Measurements from ENCODE around the gene CHAT.

Gene CHAT

DNA sequence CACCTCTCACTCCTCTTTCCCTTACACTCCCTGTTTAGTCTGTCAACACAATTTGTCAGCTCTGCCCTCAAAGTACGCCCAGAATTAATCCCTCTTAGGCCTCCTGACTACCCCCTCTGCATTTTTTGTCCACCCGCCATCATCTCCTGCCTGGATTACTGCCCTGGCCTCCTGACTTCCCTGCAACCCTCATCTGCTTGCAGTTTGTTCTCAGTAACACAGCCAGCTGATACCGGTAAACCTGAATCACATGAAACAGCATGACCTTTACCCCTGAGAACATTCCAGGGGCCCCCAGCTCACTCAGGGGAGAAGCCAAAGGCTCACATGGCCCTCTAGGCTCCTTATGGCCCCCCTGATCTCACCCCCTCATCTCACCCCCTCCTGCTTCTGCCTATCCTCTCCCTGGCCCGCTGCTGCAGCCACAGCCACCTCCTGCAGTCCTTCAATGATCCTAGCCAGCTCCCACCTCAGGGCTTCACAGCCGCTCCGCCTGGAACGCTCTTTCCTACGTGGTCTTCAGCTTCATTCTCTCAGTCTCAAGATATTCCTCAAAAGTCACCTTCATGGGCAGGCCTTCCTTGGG, 74.5 kb downstream of the CHAT start:
- DNase-seq (ENCODE audit: low read depth in 2 of 2), result no peak

DNA sequence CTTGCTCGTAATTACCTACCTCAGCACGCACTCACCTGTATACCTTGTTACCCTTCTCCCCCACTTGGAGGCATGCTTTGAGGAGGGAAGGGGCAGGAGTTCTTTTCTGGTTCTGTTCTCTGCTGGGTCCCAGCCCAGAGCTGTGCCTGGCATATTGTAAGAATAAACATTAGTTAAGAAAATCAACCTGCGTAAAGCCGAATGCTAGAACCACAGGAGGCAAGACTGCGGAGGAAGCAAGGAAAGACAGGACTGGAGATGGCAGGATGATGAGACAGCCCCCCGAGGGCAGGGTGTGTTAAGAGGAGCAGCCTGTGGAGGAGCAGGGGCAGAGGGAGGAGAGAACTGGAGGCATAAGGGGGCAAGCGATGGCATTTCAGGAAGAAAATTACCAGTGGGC, 75.1 kb downstream of the CHAT start:
- DNase-seq (ENCODE audit: low read depth in 2 of 2), result no peak

DNA sequence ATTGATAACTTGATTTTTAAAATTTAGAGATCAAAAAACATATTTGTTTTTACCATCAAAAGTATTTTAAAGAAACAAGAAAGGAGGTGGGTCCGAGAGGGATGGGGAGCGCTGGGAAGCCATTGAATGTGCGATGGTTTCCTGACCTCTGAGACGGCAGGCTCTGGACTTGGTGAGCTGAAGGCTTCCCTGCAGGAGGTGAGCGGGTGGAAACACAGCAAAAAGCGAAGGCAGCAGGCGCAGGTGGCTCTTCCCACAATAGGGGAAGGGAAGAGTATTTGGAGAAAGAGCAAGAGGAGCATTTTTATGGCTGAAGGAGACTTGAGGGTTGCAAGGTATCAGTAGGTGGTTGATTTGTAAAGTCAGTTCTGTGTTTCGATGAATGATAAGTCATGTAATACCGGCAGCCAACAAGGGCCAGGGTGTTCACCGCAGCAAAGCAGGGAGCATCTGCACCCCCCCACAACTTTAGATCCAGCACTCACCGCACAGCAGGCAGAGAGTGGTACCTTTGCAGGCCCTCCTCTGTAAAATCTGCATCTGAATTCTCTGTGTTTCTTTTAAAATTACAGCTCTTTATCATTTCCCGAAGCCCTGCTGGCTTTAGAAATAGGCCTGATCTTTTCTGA, 76.2 kb downstream of the CHAT start:
- no peak for DNase-seq (ENCODE audit: low read depth in 2 of 2)

DNA sequence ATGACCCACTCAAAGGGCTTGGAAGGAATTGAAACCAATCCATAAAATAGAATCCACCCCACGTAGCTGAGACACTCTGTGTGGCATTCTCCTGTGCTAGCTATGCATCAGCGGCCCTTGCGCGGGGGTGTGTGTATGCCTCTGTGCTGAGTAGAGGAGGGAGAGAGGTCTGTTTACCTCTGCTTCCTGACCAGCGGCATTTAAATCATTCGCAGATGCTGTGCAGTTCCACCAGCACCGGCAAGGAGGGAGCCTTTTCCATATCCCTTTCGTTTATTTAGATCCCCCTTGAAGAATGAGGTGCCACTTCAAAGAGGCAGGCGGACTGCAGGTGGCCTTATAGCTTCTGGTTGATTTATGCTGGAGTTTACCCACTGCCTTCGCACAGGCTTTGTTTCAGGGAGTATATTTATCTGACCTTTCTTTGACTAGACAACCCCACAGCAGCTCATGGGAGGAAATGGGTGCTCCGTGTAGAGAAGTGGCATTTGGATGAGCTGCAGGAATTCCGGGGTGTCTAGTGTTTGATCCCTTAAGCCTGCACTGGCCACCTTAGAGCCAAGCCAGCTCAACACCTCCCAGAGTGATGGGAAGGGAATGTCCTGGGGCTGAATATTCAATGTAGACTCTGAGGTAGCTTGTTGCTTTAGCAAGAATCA, 77.0 kb downstream of the CHAT start:
- DNase-seq (ENCODE audit: low read depth in 2 of 2), result no peak

DNA sequence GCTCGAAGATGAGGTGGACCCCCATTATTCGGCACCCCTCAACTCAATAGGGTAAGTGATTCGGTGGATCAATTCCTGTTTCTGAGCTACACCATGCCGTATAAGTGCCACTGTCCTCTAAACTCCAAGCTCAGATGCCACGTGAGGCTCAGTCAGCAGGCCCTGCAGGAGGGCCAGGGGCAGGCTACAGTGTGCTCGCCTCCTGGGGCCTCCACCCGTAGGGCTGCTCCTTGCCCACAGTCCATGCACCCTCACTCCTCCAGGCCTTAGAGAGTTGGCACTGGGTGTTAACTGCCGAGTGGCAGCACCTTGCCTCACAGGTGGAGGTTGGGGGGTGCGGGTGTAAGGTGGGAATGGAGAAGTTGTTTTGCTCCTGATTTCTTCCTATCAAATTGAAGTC, 77.8 kb downstream of the CHAT start:
- DNase-seq (ENCODE audit: low read depth in 2 of 2), result no peak

DNA sequence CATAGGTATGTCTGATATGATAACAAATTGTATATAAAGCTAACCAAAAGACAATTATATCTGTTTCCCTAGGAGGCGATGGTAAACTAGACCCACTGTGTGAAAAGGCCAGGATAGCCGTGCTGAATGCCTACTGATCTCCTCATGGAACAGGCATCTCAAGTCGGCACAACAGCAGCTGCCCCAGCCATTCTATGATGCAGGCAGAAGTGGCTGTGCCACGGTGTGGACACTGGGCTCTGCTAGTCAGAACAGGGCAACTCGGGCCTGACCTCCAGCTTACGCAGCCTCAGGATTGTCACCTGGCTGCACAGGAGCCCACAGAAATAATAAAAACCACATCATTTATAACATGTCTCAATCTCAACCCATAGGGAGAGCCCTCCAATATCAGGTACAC, 80.6 kb downstream of the CHAT start:
- DNase-seq (ENCODE audit: low read depth in 2 of 2), result no peak

DNA sequence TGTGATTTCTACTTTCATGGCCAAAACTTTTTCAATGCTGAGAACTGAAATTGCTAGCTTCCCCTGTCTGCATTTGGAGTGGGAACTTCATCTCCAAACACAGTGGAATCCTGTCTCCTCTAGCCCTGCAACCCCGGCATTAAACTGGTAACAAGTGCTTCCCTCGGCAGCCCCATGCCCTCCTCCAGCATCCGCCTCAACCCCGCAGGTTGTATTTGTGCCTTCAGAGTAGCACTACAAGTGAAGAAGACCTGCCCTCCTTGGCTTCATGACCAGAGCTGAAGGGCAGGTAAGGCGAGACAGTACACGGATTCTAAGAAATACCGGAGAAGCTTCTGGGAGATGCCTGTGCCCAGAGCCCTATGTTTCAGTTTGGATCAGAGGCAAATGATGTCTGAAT, 82.5 kb downstream of the CHAT start:
- DNase-seq (ENCODE audit: low read depth in 2 of 2), result no peak

DNA sequence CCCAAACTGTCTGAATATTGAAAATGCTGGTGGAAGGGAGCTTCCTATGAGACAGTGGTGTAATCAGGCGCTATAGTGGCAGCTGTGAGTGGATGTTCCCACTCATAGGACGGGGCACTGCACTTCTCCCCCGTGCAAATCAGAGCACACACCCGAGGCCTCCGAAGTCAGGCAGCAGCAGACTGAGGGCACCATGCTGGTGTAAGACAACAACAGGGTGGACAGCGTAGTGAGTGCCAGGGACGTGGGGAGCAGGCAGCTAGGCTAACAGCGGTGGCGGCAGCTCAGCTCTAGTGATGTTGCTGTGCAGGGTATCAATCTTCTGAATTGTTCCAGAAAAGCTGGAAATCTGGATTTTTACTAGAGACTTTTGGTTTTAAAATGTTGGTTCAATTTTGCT, 84.8 kb downstream of the CHAT start:
- no peak for DNase-seq (ENCODE audit: low read depth in 2 of 2)

DNA sequence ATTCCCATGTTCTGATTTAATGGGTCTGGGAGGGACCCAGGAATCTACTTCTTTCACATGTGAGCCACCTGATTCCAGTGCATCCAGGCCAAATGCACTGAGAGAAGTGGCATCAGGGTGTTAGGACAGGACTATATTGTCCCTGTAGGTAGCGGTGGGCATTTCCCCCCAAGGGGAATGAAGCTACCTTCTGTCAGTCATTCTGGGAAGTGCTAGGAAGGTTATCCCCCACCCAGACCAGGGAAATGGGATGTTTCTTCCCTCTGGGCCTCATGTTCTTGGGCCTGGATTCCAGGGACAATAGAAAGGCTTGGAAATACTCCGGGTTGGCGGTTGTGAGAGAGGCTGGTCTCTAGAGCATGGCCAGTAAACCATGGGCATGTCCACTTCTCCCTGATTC, 86.4 kb downstream of the CHAT start:
- DNase-seq (ENCODE audit: low read depth in 2 of 2), result no peak

DNA sequence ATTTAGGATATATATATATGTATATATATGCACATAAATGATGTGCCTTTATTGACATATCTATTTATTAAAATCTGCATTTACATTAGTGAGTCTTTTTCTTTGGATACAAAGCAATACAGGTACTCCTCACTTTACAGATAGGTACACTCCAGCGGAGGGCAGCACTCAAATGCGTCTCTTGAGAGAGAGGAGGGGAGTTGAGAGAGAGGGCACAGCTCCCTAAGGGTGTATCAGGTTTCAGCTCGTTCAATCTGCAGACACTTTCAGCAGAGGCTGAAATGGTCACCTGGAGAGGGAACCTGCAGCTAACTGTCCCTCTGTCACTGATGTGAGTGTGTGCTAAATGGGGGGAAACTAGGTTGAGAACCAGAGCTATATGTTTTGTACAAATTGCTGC, 87.2 kb downstream of the CHAT start:
- no peak for DNase-seq (ENCODE audit: low read depth in 2 of 2)

DNA sequence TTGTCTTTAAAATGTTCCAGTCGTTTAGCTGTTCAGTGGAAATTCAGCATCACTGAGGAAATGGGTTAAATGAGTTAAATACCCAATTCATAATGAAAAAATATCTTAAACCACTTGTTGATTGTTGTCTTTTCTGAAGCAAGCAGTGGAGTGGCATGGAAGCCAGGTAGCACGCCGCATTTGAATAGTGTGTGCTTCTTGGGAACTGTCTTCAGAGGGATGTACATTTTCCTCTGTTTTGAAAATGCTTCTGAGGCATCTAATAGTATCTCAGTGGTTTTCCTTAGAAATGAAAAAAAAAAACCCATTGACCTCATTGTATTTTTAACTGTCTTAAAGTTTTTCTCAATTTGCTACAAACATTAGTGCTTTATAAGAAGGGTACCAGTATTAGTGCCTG, 93.7 kb downstream of the CHAT start:
- no peak for DNase-seq (ENCODE audit: low read depth in 2 of 2)

DNA sequence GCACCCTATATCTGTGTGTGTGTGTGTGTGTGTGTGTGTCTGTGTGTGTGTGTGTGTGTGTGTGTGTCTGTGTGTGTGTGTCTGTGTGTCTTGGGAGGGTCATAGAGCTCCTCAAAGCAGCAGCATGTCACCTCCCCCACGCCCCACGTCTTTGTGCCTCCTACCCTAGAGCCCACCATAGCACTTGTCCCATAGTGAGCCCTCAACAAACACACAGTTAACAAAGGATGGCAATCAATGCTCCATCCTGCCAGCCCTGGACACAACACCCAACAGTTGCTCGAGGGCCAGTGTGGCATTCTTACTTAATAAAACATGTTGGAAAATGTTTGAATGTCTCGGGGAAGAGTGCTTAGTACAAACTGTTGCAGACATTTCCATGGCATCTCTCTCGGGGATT, 96.1 kb downstream of the CHAT start:
- DNase-seq (ENCODE audit: low read depth in 2 of 2), result no peak

DNA sequence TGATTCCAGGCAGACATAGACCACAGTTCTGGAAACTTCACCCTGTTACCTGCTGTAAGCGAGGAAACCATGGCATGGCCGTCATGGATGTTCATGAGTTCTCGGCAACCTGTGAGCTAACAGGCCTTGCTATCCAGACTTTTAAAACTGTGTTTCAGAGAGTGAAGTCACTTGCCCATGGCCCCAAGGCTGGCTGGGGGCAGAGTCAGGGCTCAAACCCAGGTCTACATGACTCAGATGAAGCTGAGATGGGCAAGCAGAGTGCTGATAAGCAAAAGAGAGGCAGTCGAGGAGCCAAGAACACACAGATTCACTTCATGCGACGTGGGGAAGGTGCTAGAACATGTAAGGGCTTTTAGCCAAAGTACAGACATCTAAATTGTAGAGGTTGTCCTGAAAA, 97.1 kb downstream of the CHAT start:
- no peak for DNase-seq (ENCODE audit: low read depth in 2 of 2)

DNA sequence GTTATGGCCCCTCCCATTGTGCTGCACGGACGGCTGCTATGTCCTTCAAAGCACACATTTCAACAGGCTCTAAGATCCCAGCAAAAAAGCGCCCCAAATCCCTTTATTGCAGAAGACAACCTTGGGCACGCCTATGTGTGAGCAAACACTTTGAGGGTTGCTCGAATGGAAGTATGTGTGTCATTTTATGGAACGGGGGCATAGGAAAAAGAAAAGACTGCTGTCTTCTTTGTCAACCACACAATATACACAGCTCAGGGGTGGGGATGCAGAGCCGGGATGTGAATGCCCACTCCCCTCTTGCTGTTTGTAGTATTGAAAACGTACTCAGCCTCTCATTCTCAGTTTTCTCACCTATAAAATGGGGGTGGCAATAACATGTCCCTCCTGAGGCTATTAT, 97.6 kb downstream of the CHAT start:
- DNase-seq (ENCODE audit: low read depth in 2 of 2), result no peak

DNA sequence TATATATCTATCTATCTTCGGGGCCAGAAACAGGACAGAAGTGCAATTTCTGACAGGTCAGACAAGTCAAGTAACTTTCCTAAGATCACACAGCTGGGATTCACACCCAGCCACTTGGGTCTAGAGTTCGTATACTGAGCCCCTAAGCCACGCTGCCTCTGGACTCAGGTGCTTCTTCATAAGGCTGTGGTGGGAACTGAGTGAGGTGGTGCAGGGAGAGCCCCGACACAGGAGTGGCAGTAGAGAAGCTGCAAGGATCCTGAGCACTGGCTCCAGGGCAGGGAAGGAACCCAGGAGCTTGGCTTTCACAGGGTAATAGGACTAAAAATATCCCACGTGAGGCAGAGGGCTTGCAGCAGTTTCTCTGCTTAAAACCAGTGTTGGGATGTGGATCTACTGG, 99.4 kb downstream of the CHAT start:
- DNase-seq (ENCODE audit: low read depth in 2 of 2), result no peak
